DMS53 treated with DMSO at 0.1 percent for 48 hours (cell line): Measurements from ENCODE around the gene KCNK7.

ENCODE experiments used
- DNase-seq: peaks from one replicate; lab custom pipeline; 2025; ENCODE audit not compliant: unreplicated experiment; lab: John Stamatoyannopoulos, UW

KCNK7 gene

GRCh38 chr11:65589444-65590239, 6.0 kb downstream of the KCNK7 start:
- DNase-seq: no peak

DNA sequence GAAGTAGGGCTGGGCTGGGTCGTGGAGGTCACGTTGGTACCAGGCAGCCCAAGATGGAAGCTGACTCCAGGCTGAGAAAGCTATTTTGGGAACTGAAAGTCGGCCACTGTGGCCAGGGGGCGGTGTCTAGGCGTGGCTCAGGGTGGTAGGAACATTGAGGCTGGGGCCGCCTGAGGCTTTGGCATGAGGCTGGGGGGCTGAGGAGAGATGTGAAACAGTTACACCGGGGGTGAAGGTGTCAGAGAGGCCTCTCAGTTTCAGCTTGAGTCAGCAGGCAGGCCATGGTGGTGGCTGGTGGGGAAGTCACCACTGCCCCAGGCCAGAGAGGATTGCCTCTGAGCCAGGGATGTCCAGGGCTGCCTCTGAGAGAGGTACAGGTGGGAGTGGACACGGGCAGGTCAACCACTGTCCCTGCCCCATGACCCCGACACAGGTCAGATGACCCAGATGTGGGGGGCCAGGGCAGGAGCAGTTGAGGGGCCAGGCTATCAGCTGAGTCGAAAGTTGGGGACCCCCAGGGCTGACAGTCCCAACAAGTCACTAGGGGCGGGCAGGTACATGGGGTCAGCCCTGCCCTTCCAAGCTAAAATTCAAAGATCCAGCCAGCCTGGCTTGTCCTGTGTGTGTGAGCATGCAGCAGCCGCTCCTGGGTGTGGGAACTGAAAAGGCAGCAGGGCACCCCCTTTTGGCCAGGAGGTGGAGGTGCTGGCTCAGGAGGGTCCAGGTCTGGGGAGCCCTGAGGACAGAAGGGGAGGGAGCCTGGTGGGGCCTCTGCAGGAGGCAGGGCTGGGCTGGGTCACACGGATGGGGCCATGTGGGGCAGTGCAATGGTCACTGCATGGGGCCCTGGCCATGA, 7.2 kb downstream of the KCNK7 start:
- DNase-seq: no peak

DNA sequence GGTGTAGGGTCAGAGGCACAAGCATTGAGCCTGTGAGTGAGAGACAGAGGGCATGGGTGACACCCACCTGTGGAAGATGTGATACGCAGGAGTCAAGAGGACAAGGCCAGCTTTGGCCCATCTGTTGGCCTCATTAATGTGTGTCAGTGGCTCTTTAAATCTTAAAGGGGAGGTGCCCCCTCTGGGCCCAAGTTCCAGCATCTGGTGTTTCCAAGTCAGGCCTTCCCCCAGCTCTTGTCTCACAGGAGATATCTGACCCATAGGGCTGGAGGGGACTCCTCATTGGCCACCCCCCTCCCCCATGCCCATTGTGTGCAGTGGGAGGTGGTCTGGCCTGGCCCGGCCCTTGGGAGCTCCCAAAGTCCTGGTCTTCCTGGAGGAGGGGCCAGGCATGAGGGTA, 8.9 kb downstream of the KCNK7 start:
- DNase-seq: no peak

DNA sequence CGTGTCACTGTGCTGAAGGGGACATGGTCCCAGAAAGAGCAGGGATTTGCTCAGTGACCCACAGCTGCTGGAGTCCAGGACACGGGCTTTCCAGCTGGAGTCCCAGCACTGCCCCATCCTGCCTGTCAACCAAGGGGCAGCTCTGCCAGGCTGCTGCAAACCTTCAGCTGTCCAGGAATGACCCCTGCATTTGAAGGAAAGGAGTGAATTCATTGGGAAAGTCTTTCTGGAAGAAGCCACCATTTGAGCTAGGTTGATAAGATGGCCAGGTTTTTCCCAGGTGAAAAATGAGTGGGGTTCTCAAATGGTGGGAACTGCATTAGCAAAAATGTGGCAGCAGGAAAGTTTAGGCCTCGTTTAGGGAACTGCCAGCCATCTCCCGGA, 9.4 kb downstream of the KCNK7 start:
- DNase-seq: no peak

DNA sequence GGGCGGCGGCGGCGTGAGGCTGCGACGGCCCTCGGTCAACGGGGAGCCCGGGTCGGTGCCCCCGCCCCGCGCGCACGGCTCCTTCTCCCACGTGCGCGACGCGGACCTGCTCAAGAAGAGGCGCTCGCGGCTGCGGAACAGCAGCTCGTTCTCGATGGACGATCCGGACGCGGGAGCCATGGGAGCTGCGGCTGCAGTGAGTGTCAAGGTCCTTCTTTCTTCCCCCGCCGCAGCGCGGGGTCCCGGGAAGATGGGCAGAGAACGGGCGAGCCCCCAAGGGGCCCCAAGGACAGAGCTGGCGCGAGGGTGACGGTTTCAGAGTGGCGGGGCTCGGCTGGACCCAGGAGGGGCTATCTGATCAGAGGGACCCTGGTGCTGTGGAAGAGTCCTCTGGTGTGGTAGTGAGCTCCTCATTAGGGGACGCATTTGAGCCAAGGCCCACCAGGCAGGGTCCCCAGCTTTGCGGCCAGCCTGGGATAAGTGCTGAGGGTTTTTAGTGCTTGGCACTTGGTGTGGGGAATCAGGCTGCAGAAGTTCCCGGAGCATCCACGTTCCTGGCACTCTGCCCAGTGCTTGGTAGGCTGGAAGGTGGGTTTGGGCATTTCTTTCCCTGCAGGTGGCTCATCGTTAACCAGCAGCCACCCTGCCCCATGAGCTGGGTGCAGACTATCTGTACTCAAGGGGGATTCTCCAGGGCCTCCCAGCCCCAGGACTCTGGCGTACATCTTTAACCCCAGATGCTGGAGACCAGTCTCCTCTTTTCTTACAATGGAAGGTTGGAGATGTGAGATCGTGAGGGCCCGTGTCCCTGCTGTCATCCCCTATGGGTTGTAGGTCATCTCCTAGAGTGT, 10.0 kb downstream of the KCNK7 start:
- no peak for DNase-seq

DNA sequence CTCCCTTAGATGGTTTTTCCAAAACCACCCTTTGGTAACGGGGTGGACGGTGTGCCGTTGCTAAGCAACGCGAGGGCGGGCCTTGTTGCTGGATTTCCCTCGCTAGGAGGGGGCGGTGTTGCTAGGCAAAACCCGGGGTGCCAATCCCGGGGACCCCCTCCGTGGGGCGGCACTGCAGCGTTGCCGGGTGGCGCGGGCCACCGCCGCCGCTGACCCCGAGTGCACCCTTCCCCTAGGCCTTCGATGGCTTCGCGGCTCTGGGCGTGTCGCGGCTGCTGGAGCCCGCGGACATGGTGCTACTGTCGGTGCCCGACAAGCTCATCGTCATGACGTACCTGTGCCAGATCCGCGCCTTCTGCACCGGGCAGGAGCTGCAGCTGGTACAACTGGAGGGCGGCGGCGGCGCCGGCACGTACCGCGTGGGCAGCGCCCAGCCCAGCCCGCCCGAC, 10.9 kb downstream of the KCNK7 start:
- no peak for DNase-seq

DNA sequence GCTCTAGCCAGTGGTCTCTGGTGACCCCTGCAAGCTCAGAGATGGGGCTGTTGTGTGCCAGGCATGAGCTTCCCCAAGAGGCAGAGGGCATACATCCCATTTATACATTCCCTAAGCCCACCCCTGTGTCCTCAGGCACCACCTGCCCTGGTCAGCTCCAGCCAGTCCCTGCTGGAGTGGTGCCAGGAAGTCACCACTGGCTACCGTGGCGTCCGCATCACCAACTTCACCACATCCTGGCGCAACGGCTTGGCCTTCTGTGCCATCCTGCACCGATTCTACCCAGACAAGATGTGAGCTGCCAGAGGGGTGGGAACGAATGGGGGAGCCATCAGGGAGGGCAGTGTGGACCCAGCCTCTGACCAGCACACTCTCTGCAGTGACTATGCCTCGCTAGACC, 11.5 kb downstream of the KCNK7 start:
- no peak for DNase-seq

DNA sequence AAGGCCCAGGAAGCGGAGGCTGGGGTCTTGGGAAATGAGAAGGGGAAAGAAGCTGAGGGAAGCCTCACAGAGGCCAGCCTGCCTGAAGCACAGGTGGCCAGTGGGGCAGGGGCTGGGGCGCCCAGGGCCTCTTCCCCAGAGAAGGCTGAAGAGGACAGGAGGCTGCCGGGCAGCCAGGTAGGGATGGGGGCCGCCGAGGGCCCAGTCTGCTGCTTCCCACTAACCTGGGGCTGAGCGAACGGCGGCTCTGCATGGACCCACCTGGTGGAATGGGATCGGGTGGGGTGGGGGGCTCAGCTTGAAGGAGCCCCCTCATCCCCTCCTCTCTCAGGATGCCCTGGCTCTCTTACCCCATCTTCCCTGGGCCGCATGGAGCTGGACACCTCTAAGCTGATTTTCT, 12.0 kb downstream of the KCNK7 start:
- no peak for DNase-seq

DNA sequence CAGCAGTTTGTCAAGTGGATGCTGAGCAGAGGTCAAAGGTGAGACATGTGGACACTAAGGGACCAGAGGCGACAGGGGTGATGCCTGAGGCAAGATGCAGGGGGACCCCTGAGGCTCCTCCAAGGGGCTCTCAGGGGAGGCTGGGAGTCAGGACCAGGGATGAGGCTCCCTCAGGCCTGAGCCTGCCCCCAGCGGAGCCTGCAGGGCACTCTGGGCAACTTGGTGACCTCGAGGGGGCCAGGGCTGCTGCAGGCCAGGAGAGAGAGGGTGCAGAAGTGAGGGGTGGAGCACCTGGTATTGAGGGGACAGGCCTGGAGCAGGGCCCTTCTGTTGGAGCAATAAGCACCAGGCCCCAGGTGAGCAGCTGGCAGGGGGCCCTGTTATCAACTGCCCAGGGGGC, 13.7 kb downstream of the KCNK7 start:
- no peak for DNase-seq

DNA sequence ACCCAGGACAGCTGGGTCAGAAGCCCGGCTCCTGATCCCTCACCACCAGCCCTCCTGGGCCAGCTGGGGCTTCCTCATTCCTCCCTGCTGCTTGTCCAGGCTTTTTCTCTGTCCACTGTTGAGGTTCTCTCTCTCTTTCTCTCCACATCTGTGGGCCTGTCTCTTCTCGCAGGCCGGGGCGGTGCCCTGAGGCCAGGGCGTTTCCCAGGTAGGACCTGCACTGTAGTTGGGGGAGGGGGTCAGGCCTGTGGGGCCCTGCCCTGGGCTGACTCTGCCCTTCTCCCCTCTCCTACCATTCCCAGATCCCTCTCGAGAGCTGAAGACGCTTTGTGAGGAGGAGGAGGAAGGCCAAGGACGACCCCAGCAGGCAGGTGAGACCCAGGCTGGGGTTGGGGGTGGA, 14.8 kb downstream of the KCNK7 start:
- DNase-seq: no peak

DNA sequence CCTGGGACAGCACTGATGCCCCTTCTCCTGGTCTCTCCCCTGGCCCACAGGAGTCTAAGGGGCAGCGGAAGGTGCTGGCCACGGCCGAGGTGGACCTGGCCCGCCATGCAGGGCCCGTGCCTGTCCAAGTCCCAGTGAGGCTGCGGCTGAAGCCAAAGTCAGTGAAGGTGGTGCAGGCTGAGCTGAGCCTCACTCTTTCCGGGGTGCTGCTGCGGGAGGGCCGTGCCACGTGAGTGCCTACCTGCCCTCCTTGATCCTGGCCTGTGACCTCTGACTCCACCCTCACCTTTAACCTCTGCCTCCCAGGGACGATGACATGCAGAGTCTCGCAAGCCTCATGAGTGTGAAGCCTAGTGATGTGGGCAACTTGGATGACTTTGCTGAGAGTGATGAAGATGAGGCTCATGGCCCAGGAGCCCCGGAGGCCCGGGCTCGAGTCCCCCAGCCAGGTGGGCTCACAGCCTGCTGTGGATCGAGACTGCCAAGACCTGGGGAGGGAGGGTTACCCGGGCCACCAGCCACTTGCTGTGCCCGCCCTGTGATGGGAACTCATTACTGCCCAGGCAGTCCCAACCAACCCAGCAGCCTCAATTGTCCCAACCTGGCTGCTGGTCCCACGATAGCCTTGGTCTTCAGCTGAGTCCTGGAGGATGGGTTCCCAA, 15.4 kb downstream of the KCNK7 start:
- no peak for DNase-seq

- DNase-seq: no peak
Measured at GRCh38 chr11:65579291-65579690, 16.3 kb downstream of the KCNK7 start.

DNA sequence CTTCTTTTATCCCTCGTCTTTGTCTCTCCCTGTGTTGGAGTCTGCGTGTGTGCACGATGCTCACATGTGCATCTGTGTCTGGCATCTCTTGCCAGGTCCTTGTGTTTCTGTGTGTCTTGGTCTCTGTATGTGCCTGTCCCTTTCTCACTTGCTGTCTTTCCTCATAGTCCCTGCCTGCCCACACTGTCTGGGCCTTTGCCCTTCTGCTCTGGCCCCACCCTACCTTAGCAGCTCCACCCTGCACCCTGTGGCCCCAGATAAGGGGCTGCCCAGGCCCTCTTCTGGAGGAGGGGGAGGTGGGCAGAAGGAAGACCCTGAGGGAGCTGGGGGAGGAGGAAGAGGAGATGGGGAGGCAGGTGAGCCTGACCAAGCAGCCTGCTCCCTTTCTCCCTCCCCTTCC, 16.9 kb downstream of the KCNK7 start:
- DNase-seq: no peak

- no peak for DNase-seq
Measured at GRCh38 chr11:65578134-65578533, 17.5 kb downstream of the KCNK7 start.

- no peak for DNase-seq
Measured at GRCh38 chr11:65577756-65578109, 17.9 kb downstream of the KCNK7 start.

- DNase-seq: peak; percentile 45
Measured at GRCh38 chr11:65576867-65577755, 18.5 kb downstream of the KCNK7 start.

GRCh38 chr11:65576232-65576866, 19.3 kb downstream of the KCNK7 start:
- no peak for DNase-seq

DNA sequence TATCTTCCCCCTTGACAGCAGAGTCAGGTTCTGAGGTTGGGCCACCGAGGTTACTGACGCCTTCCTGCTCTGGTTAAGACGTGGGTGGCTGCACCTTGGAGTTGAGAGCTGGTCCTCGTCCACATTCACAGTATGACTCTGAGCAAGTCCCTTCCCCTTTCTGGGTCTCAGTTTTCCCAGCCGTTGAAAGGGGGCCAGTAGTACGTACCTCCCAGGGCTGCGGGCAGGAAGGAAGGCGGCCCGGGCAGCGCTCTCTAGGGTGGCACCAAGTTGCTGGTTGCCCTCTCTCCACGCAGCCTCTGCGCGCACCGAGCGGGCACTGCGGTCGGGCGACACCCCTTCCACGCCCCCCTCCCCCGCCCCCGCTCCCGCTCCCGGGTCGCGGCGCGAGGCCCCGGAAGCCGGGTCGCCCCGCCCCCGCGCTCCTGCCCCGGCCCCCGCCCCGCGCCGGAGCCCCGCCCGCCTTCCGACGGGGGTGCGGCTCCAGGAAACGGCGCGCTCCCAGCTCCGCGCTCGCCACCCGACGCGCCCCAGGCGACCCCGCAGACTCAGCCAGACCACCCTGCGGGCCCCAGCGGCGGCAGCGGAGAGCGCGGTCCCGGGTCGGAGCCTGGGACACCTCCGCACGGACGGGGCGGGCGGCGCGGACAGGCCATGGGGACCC, 19.9 kb downstream of the KCNK7 start, which contains the start of gene EHBP1L1:
Gene EHBP1L1 (plus strand): TSS at position 486 of the 664 bp plus-strand sequence. CDS start 250 bp downstream, outside the sequence.
- peak; percentile 80 for DNase-seq
